Left cardiac atrium (tissue), 4 donors: ENCODE data around the gene AMT. TPM values are rescaled to one million over a fixed set of nuclear protein-coding genes. Genes with fewer than 3 reads are reported as not detected.

Experiments used
- ATAC-seq, 2 donors: fragments of 200-7000 bp; cut with Tn5 transposase; one replicate each; pipeline ENCODE4 v1.9.1; 2020; ENCODE audit warnings: mild to moderate bottlenecking in 2 of 2, moderate library complexity in 2 of 2
- DNase-seq: peaks from one replicate; pipeline ENCODE4 v3.0.0-alpha.2; 2020
- intact Hi-C, 2 donors: fragments of 100-400 bp; cut with DNase I; formaldehyde crosslinking; loops; one replicate each; pipeline versions ENCODE4 v1.14.1 to v1.15.1; 2022 to 2023
- total RNA-seq, 2 donors: library from RNA; stranded (reverse); fragmentation: NEBNext Ultra II Directional; extraction: Animal tissue kit (Norgen Biotek cat#: 25700); gene quantifications; one replicate each; pipeline ENCODE4 v1.2.1, GENCODE V29; 2021
- donor health status: DM: no; HTN: yes; CAD: no.
- donor health status: DM: no; HTN: yes; CAD: no; lungs with severe emphysema.
- donor health status: DM: yes; HTN: yes; CAD: no.
- donor health status: Dilated cardiomyopathy.

The AMT gene
- total RNA-seq, 2 donors from 2014 or later: 13.9 to 14.9 TPM

DNA sequence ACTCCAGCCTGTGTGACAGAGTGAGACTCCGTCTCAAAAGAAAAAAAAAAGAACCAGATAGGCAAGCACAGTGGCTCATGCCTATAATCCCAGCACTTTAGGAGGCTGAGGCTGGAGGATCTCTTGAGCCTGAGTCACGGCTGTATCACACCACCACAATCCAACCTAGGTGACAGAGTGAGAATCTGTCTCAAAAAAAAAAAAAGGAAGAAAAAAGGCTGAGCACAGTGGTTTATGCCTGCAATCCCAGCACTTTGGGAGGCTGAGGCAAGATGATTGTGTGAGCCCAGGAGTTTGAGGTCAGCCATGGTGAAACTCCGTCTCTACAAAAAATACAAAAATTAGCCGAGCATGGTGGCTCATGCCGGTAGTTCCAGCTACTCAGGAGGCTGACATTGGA is 12.5 kb upstream of the AMT start:
- no peak for DNase-seq
- ATAC-seq: peak in 1 of 2 donors; percentile 36
- intact Hi-C loops: no loop called here

DNA sequence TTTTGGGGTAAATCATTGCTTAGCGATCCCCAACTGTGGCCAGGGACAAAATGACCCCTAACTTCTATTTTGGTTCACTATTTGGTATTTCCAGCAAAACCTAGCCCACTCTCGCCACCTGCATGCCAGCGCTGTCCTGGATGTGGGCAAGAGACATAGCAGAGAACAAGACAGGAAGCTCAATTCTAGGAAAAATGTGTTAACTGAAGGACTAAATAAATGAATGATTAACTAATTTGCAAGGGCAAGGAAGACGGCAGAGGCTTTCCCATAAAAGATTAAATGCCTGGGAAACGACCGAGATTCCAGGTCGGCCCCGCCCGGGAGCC is 6.4 kb upstream of the AMT start:
- ATAC-seq (peak; percentile 1 to 3), DNase-seq (no peak)
- intact Hi-C loops: no loop called here

DNA sequence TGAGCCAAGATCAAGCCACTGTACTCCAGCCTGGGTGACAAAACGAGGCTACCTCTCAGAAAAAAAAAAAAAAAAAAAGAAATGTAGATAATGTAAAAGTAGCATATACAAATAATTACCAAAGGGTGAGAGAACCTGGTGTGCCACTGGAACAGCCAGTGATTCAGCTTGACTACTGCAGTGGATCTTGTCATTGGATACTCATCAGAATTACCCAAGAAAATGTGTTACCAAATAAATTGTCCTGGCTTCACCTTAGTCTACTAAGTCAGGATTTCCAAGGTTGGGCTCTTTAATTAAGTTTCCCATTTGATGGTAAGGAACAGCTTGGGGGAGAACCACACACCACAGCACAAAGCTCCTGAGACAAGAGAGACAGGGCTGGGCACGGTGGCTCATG is 5.3 kb upstream of the AMT start:
- intact Hi-C loops: no loop called here
- ATAC-seq: no peak
- DNase-seq: no peak

DNA sequence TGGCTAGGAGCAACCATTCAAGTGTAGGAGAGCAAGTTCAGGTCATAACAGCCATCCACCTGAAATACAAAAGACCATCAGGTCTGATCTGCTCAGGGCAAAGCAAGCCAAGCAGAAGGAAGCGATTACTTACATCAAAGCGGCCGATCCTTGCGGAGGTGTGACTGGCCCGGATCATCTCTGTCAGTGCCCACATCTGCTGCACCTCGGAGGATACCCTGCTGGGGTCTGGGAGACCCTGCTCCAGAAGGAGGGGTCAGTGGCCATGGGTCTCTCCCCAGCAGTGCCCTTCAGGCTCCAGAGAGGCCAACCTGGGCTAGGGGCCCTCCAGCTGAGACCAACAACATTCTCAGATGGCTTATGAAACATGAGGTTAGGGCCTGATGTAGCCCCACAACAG is 2.5 kb upstream of the AMT start:
- DNase-seq: no peak
- ATAC-seq: no peak
- intact Hi-C loops: no loop called here

DNA sequence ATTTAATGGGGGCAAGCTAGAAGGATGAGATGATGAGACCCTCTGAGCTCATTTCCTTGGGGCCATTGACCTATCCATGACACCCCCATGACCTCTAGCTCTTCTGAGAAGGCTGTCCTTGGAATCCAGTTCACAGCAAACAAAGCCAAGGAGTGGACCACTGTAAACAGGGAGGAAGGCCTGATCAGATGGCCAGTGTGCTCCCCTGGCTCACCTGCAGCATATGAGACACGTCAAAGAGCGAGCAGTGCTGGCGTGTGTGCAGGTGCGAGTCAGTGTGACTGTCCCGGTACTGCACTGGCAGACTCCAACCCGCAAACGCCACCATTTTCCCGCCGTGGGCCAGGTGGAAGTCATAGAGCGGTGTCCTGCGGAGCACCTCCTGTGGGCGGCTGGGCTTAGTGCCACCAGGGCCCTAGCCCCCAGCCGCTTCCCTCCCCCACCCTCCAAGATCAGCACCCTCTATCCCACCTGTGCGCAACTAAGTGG is 339 bp downstream of the AMT start:
- no peak for DNase-seq
- ATAC-seq: peak; percentile 4 to 5
- intact Hi-C loops: no loop called here

DNA sequence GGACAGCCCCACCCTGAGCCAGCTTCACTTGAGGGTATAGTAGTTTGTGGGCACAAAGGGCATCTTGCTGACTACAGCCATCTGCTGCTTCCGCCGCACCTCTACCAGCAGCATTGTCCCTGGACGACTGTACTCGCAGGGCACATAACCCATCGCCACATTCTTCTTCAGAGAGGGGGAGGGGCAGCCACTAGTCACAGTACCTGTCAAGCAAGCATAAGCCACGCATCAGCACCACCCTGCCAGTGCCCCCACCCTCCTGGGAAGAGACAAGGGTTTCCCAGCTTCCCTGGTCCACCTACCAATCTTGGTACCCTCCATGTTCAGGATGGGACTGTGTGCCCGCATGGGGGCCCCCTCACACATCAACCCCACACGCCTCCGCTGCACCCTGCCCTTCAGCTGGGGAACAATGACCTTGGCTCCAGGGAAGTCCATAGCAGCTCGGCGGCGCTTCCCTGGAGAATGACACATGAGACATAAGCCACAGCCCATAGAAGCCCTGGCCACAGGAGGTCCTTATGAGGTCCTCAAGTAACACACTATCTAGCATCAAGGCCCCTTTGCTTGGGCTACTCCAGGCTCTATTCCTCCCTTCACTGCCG is 4.7 kb downstream of the AMT start:
- intact Hi-C loops: loop anchor here in 1 of 2 donors (10.0 kb wide), 1 partner anchor 63 kb away; the partner anchor contains the start of gene GPX1
- no peak for ATAC-seq
- DNase-seq: no peak

DNA sequence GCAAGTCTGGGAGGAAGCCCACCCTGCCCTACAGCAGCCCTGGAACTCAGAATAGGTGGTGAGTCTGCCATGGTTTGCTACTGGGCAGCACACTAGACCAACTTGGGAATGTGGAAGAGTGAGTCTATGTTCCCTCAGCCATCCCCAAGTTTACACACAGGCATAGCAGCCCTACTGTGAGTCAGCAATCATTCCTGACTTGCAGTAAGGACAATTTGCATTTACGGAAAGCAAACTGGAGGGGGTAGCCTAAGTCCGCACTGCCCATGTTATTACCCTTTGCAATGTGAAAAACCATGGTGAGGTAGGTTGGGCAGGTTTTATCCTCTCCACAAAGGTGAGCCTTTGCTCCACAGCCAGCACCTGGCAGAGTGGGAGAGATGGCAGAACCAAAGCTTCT is 5.4 kb downstream of the AMT start:
- intact Hi-C loops: loop anchor here in 1 of 2 donors (10.0 kb wide), 1 partner anchor 62 kb away; the partner anchor contains the start of gene GPX1
- DNase-seq: no peak
- no peak for ATAC-seq

DNA sequence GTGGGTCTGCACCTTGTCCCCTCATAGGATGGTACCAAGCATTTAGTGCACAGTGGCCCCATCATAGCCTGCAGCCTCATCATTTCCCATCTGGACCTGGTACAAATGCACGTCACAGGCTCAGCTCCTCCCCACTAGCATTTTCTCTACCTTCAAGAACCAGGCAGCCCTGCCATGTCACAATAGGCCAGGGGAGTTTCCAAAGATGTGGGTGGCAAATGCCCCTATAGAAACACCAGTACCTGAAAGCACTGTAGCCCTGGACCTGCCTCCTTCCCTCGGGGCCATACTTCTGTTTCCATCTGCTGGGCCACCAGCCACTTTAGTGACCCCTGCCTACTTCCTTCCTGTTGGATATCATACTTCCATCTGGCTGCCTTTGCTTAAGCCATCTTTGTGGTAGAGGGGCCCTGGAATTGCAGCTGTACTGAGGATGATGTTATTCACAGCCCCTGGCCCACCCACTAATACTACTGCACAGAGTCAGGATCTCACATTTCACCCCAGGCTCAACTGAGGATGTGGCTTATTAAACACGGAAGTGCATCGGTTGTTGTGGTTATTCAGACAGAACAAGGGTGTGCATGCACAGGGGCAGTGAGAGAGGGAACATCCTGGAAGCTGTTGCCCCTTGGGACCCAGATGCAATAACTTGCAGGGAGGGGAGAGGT is 6.2 kb downstream of the AMT start:
- ATAC-seq: no peak
- DNase-seq: no peak
- intact Hi-C loops: loop anchor here in 1 of 2 donors (10.0 kb wide), 1 partner anchor 61 kb away; the partner anchor contains the start of gene GPX1

DNA sequence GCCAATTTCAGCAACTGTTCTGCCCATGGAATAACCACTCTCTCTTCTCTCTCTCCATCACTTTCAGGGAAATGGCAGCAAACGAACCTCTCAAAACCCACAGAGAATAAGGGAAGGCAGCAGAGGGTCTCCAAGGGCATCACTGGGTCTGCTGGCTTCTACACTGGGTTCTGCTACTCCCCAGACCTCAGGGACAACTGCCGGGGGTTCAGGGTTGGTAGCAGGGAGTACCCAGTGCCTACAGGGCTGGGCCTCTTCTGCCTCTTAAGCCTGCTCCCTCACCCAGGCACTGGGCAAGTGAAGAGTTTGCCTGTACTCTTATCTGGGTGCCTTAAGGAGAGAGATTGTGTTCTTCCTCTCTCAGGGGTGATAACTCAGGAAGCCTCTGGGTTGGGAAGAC is 7.5 kb downstream of the AMT start:
- intact Hi-C loops: loop anchor here (5.0 to 10.0 kb wide), 2 partner anchors 60 to 72 kb away; partner anchors contain the start of genes GPX1 (in 1 of the 2) and USP4 (in 1 of the 2)
- no peak for ATAC-seq
- DNase-seq: no peak

DNA sequence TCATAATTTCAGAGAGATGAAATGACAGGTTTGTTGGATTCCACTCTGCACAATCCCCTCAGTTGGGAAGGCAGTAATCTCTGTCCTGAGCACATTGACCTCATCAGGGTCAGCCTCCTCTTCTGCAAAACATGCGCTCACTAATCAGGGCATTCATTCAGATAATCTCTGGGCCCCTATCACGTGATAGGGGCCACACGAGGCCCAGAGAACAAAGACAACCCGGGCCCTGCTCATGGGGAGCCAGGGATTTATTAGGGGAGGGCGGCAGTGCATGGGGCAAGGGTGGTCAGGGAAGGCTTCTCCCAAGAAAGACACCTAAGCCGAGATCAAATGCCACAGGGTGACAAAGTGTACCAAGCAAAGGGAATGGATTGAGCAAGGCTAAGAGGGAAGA is 8.9 kb downstream of the AMT start:
- no peak for DNase-seq
- intact Hi-C loops: loop anchor here (5.0 to 10.0 kb wide), 2 partner anchors 59 to 71 kb away; partner anchors contain the start of genes GPX1 (in 1 of the 2) and USP4 (in 1 of the 2)

DNA sequence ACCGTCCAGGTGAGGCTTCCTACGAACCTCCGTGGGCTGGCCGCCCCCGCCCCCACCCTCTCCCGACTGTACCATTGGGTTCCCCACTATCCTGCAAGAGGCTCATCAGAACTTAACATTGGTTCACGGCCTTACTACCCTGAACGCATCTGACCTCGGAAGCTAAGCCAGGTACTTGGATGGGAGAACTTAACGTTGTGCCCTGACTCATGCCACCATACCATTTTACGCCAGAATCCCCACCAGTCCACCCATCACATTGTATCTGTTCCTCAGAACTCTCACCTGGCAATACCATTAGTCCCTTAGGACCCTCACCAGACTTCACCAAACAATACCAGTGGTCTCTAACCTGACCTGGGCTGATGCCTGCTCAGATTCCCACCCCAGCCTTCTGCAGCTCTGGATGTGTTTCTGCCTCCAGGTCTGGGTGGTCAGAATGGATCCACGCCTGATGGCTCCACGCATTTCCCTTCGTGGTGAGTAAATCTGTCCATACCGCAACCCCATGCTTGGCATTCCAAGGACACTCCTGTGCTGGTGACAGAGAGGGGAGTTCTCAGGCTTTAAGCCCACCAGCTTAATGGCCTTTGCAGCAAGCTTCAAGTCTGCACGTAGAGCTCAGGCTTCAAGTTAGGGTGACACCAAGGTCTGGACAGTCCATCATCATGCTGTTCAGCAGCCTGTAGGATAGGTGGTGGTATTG is 9.5 kb downstream of the AMT start:
- ATAC-seq (no peak), DNase-seq (no peak)
- intact Hi-C loops: loop anchor here (5.0 to 10.0 kb wide), 2 partner anchors 58 to 70 kb away; partner anchors contain the start of genes GPX1 (in 1 of the 2) and USP4 (in 1 of the 2)

More for the DNA sequence above, 8.9 kb downstream of the AMT start:
- no peak for ATAC-seq

DNA sequence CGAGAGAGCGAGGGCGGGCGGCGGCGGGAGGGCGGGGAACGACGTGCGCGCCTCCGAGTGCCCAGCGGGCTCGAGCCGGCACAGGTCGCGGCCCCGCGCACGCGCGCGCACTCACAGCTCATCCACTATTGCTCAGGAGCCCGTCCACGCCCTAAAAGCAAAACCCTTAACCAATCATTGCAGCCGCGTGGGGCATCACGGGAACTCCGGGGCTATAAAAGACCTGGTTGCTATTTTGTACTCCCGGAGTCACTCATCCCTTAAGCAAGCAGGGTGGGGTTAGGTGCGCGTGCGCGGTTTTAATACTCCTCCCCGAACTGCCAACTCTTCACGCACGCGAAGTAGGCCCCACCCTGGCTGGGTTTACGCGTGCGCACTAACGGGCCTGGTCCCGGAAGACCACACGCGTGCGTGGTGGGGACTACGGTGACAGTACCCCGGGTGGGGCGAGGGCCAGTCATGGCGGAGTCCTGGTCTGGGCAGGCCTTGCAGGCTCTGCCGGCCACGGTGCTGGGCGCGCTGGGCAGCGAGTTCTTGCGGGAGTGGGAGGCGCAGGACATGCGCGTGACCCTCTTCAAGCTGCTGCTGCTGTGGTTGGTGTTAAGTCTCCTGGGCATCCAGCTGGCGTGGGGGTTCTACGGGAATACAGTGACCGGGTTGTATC is 10.2 kb downstream of the AMT start, which contains the start of the genes RHOA and TCTA:
Gene RHOA, minus strand, starts transcription at position 9 of the 664 bp plus-strand sequence. CDS start 36,387 bp downstream, outside the sequence.
Gene TCTA, plus strand, starts transcription at position 456 of the 664 bp plus-strand sequence. Its CDS starts 4 bp downstream, at position 460.
- ATAC-seq (peak; percentile 95), DNase-seq (peak; percentile 99)
- intact Hi-C loops: loop anchor here (5.0 to 10.0 kb wide), 2 partner anchors 57 to 70 kb away; partner anchors contain the start of genes GPX1 (in 1 of the 2) and USP4 (in 1 of the 2)

DNA sequence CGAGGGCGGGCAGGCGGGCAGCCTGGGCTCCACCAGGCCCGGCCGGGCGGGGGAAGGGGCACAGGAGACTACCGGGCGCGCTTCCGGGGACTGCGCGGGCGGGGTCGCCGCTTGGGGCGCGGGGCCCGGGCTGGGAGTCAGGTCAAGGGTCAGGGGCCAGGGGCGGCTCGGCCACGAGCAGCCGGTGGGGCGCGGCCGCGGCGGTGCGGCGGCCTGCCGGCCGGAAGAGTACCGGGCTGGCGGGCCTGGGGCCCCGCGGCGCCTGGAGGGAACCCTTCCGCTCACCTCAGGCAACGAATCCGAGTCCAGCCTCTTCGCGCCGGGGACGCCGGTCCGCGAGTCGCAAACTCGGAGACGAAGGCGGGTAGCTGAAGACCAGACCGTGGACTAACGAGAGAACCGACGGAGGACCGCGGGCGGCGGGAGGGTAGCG is 10.7 kb downstream of the AMT start:
- peak; percentile 39 to 43 for ATAC-seq
- intact Hi-C loops: loop anchor here (5.0 to 10.0 kb wide), 2 partner anchors 57 to 69 kb away; partner anchors contain the start of genes GPX1 (in 1 of the 2) and USP4 (in 1 of the 2)

DNA sequence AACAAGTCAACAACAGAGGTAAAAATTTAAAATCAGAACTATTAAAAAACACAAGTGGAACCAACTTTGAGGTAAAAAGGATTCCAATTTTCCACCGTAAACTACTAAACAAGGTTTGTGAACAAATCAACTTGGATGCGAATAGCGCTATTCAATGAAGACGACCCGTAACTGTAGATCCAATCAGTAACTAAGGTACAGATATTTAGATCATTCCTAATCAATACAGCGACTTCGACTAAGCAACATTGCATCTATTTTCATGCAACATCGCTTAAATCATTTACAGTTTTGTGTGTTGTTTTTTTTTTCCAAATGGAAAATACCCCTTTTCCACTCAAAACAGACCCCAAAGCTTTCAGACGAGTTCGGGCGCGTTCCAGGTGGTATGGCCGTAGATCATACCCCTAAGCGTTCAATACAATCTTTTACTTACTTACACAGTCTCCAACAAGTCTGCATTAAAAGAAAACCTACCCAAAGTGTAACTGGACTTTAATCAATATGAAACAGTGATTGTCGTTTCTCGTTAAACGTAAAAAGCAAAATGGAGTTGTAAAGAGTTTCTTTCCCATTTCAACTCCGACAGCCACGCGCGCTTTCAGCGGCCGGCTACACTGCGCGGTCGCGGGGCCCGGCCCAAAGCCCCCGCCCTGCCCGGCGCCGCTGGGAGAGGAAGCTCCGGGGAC is 11.3 kb downstream of the AMT start:
- intact Hi-C loops: loop anchor here (5.0 to 10.0 kb wide), 2 partner anchors 56 to 69 kb away; partner anchors contain the start of genes GPX1 (in 1 of the 2) and USP4 (in 1 of the 2)
- no peak for DNase-seq
- ATAC-seq: no peak

More for the DNA sequence above, 10.7 kb downstream of the AMT start:
- peak; percentile 62 for DNase-seq

DNA sequence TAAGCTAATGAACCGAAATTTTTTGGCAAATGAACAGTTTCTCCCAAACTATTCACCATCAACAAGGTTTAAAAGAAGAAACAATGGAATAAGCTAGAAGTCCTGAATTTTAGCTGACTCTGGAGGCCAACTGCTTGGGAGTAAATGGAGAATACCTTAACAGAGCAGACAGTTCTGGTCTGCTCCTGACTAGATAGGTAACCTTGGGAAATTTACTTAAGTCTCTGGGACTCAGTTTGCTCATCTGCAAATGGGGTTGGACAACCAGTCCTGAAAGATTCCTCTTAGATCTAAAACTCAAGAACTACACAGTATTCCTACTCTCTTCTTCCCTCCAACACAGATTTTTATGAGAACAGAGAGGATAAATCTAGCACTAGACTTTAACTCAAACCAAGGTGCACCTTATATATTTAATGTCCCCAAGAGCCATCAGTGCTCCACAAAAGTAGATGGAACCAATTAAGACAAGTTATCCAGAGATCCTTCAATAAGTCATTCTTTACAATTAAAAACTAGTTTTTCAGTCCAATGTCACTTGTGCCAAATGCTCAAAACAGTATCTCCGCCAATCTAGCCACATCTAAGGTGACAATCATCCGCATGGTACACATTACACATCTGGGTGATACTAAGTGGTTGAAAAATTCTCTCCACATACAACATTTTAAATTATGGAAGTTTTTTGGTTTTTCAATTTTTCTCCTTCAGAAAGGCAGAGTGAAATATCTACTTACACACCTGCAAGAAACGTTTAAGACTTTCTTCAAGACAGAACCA is 12.0 kb downstream of the AMT start:
- ATAC-seq: no peak
- no peak for DNase-seq
- intact Hi-C loops: loop anchor here (5.0 to 10.0 kb wide), 2 partner anchors 55 to 68 kb away; partner anchors contain the start of genes GPX1 (in 1 of the 2) and USP4 (in 1 of the 2)

DNA sequence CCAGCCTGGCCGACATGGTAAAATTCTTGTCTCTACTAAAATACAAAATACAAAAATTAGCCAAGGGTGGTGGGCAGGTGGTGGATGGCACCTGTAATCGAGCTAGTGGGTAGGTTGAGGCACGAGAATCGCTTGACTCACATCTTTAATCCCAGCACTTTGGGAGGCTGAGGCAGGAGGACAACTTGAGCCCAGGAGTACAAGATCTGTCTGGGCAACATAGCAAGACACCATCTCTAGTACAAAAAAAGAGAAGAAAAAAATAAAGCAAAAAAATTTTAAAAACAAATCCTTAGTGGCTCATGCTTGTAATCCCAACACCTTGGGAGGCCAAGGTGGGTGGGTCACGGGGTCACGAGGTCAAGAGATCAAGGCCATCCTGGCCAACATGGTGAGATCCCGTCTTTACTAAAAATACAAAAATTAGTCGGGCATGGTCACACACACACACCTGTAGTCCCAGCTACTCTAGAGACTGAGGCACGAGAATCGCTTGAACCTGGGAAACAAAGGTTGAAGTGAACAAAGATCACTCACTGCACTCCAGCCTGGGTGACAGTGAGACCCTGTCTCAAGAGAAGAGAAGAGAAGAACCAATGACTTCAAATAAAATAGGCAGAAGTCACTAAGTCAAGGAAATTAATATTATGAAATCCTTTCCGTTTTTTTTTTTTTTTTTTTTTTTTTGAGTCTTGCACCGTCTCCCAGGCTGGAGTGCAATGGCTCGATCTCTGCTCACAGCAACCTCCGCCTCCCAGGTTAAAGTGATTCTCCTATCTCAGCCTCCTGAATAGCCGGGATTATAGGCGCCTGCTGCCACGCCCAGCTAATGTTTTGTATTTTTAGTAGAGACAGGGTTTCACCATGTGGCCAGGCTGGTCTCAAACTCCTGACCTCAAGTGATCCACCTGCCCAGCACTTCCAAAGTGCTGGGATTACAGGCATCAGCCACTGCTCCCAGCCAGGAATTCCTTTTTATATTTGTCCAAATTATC is 15.4 kb downstream of the AMT start:
- intact Hi-C loops: no loop called here
- no peak for ATAC-seq
- DNase-seq: no peak
